Measurements from ENCODE around the gene IL26.
"Not testable (repeated sequence)": the region's sequence is repeated elsewhere in the genome, so short reads cannot be mapped to it uniquely, and the experiment has no call there.

IL26 gene

DNA sequence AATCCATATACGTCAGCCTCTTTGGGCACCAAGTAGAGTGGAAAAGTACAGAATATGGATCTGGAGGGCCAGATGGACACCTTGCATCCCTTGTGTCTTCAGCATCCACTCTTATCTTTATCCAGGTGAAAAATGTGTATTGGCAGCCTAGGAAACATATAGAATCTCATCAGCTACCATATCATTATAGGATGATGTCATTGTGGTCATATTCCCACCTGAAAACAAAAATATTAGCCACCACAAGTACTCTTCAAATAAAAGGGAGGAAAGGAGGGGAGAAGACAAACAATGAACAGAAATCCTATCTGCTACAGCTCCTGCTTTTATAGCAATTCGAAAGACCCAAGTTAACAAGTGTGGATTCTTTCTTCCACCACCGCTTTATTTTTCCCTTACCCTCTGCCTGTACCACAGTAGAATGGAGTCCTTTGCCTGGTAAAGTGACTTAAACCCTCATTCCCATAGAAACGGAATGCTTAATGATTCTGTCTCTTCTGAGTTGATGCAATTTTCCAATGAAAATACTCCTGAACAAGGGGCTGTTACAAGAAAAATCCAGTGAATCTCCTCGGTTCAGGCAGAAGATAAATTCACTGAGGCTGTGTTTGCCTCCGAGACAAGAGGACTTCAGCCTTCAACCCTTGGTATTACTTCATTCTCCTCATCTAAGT is 13.8 kb upstream of the IL26 start:
- DNase-seq = no peak

DNA sequence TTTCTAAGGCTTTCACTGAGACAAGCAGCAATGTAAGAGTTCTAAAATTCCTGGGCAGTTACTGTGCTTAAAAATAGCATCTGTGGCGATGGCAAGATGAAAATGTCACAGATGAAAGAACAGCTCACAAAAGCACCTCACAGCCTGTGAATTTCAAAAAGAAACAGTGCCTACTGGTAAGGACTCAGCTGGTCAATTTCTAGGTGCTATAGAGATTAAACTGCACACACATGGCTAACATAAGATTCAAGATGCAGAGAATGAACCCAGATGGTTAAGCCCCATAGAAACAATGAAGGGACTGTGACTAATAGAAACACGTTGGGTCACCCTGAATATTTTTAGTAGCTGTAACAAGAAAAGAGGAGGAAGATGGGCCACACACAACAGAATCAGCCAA is 12.0 kb upstream of the IL26 start:
- DNase-seq = no peak

DNA sequence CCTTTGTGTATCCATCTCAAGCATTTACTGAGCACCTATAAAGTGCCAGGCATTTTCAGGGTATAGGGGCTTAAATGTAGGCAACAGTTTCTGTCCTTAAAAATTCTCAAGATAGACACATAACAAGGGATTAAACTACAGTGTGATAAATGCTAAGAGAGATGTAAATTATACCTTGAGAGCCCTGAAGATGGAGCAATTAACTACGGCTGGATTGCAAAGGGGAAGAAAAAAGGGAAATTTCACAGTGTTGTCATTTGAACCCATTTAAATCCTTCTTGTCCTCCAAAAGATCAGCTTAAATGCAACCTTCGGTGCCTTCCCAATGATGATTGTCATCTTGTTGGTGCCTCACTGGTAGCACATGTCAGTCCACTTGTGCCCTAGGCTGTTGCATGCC is 11.5 kb upstream of the IL26 start:
- DNase-seq = no peak

DNA sequence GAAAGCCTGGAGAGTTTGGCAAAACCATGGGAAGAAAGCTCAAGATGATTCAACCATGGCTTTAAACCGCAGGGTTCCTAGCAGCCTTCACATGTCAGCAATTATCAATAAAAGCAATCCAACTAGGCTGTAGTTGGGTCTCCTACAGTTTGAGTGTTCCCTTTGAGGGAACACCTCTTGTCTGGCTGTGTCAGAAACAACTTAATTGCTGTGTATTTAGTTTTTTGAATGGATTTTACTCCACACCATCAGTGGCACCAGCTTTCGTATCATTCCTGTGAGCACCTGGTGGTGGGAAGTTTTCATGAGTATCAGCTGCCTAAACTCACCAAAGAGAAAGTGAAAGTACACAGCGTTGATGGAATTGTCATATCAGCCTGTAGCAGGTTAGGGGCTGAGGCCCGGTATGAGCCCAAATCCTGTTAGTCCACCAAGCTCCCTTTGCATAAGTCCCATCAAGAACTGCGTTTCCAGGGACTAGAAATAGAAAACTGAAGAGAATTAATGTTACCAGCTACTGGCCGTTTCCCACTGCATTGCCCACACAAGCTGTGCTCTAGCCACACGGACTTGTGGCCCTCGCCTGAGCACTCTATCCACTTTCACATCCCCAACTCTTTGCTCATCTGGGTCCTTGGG is 10.9 kb upstream of the IL26 start:
- DNase-seq = peak; percentile 39

DNA sequence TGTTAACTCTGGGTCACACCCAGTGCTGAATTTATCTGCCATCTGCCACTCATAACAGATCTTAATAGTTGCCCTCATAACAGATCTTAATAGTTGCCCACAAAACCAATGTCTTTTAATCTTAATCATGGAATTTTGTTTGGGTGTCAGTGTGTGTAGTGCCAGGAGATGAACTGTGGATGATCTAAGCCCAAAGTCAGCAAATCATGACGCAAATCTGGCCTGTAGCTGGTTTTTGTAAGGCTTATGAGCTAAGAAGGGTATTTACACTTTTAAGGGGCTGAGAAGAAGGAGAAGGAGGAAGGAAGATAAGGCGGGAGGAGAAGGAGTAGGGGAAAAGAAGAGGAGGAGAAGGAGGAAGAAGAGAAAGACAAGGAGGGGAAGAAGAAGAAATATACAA is 10.0 kb upstream of the IL26 start:
- no peak for DNase-seq

DNA sequence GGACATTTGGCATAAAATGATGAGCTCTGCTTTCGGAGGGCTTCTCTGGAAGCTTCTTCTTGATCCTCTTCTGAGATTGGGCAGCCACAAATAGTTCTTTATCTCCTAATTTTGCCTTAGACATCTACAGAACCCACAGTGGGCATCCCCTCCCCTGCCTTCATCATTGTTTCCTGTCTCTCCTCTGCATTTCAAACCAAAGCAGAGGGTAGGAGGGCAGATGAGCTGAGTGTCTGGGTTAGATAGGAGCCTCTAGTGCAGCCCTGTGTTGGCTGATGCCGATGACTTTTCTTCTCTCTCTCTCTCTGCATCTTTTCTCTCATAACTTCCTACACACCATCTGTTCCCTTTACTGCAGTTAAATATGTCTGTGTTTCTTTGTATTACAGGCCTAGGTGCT is 8.5 kb upstream of the IL26 start:
- DNase-seq = no peak

DNA sequence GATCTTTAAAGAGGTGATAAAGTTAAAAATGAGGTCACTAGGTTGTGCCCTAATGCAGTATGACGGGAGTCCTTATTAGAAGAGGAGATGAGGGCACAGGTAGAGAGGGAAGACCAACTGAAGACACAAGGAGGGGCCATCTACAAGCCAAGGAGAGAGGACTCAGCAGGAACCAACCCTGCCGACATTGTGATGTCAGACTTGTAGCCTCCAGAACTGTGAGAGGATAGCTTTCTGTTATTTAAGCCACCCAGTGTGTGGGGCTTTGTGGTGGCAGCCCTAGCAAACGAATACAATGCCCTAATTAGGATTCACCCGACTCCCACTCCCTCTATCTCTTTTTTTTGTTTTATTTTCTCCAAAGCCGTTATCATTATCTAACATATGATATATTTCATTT is 7.9 kb upstream of the IL26 start:
- DNase-seq = no peak

DNA sequence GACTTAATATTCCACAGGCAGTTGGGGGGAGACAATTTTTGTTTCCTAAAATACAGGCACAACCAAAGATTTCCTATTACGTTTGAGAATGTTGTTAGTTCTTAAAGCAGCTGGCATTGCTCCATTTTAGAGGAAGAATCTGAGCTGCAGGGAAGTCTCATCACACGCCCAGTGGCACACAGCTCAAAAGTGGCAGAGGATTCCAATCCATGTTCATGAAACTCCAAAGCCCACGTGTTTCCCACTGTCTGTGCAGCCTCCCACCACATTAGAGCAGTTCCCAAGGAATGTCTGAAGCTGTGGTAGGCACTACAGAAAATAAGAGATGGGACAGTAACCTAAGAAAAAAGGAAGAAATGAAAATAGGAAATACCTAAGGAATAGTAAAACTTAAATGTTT is 6.1 kb upstream of the IL26 start:
- no peak for DNase-seq

DNA sequence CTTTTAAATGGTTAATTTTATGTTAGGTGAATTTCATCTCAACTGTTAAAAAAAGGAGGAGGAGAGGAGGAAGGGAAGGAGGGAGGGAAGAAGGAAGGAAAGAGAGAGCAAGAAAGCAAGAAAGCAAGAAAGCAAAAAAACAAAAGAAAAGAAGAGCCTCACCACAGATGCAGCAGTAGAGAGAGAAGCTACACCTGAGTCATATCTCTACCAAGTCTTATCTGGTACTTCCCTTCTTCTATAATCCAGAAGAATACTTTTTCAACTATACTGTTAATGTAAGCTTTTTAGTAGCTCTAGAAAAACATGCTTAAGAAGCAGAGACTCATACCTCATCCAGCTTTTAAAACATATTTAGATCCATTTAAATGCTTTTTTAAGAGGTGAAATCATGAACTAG is 5.6 kb upstream of the IL26 start:
- DNase-seq = no peak

DNA sequence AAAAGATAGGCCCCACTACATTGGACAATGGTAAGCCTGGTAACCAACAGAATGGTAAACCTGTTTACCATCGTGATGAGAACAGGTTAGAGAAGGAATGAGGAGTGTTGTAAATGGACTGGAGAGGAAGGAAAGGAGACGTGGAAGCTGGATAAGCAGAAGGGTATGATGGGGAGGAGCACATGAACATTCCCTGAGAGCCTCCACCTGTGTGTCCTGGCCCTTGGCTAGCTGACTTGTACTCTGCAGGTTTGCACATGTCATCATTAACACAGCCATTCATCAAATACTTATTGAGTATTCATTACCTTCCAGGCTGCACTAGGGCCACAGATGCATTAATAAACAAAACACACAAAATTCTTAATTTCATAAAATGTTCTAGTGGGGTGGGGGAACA is 4.3 kb upstream of the IL26 start:
- DNase-seq = no peak

DNA sequence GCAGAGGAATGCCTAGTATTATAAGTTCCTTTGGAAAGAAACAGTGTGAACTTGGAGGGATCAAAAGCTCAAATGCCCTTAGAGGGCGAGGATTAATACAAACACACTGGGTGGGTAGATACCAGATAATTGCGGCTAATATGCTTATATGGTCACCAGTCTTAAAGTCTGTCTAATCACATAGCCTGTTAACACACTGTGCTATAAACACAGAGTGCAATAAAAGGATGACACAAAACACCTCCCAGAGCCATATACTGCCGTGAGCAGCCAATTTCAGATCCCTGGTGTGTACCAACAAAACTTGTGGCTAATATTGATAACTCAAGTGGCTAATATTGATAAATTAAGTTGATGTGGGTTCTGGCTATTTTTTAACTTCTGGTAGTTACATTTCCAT is 1.7 kb upstream of the IL26 start:
- DNase-seq = no peak

DNA sequence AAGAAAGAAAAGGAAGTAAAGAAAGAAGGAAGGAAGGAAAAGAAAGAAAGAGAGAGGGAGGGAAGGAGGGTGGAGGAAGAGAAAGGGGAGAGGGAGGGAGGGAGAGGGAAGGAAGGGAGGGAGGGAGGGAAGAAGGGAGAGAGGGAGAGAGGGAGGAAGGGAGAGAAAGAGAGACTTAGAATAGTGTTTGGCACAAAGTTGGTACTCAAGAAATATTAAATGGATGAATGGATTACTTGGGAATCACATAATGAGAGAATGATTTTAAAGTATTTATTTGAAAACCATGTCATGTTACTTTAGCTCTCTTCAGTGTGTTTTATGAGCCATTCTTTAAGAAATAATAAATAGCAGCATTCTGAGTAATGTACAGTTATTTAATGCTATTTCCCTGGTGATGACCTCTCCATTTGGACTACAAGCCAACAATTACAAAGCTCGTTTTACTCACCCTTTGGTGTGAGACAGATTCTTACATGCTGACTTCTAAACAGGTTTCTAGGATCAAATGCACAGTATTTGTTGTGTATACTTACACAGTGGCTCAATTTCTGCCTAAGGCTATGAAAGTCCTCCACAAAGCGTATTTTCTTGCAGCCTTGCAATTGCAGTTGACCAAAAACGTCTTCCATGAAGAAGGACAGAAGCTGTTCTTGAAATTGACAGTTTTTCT is 861 bp downstream of the IL26 start:
- no peak for DNase-seq

DNA sequence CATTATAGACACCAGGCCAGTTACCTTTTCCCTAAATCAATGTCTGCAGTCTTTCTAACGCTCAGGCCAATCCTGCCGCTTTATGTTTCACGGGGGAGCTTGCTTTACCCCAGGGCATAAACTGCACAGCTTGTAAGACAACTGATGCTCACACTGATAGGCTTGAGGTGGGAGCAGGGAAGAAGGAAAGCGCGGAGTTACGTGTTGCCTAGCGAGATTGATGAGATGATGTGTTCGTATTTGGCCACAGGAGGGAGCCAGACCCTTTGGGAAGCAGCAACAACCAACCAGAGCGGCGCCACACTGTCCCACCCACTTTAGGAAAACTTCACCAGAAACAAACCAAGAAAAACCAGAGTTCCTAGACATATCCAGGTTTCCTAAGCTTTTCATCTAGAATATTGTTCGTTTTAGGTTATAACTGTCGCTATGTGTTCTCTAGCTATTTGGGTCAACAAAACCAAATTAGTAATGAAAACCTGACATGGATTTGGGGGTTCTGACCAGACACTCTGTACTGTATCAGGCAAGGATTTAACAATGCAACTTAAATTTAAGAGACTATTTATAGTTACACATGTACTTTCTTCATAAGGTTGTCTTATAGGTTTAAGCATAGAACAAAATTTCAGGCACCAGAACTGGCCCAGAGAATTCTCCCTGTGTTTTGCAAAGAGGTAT is 2.4 kb downstream of the IL26 start:
- DNase-seq = peak; percentile 89

DNA sequence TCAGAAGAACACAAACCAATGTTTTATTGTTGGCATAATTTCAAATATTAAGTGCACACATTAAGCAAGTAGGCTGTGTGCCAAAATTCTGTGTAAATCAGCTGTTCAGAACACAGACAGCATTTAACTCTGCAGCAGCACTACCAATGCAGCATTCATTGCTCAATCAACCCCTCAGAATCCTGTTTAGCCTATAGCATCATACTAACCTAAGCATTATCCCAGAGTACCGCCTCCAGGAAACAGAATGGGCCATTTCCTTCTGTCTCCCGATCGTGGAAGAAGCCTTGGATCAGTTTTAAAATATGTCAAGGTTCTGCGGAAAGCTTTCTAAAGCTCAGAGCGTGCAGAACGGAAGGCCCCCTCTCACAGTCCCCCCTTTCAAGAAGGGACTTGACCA is 3.3 kb downstream of the IL26 start:
- peak; percentile 26 for DNase-seq

DNA sequence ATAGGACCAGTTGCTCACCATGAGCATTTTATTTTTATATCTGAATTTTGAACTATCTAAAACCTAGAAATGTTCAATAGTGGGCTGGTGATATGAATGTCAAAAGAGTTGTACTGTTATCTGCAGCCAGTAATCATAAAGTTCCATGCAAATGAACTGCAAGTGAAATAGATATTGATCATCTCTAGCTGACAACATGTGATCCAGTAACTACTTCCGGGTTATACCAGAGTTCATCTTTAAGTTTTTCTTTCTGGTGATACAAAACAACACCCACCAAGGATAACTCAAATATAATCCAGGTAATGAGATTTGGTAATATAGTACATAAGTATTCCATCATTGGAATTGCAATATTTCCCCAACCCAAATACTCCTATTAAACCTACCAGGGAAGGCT is 4.1 kb downstream of the IL26 start:
- no peak for DNase-seq

DNA sequence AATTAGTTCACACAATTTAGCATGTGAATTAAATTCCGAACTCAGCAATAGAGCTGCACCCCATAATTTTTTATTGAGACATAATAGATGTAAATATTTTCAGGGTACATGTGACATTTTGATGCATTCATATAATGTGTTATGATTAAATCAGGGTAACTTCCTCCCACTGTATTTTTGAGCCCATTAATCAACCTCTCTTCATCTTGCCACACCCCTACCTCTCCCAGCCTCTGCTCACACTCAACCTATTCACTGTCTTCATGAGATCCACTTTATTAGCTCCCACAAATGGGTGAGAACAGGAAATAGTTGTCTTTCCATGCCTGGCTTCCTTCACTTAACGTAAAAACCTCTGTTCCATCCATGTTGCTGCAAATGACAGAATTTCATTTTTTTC is 14.7 kb downstream of the IL26 start:
- DNase-seq = no peak

DNA sequence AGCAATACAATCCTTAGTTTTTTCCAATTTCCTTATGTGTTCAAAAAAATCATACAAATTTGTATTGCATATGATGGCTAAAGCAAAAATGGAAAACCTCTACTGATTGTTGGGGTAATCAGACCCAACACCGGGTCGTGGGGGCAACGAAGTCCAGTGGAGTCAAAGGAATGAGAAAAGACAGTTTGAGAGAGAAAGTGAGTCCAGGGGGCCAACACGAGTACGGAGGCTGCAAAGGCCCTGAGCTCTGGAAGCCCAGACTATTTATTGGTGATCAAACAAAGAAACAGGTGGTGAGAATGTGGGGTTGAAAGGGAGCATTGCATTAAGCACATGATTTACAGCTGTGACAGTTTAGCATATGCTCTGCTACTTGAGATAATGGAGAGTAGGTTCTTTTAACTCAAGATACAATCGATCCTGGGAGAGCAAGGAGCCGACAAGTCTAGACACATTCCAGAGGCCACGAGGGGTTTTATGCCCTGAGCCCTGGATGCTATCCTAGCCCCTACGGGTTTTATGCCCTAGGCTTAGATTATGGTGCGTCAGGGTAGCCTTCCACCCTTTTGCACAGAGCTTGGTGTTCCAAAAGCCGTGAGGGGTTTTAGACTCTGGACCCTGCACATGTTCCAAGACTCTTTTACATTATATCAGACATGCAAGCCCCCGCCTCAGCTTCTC is 16.4 kb downstream of the IL26 start:
- DNase-seq = not testable (repeated sequence)

DNA sequence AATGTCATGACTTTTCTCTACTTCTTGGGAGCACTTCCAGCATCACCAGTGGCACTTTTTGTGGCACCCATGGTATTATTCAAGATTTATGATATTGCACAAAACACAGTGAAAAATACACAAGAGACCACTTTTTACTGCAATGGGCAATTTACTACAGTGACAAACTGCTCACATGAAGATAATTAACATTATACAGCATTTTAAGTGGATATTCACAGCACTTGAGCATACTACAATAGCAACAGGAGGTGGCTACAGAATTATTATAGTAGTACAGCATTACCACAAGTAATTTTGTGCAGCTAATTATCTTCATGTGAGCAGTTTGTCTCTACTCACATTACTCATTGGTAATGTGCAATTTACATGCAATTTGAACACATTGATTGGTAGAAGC is 18.3 kb downstream of the IL26 start:
- peak; percentile 66 for DNase-seq

DNA sequence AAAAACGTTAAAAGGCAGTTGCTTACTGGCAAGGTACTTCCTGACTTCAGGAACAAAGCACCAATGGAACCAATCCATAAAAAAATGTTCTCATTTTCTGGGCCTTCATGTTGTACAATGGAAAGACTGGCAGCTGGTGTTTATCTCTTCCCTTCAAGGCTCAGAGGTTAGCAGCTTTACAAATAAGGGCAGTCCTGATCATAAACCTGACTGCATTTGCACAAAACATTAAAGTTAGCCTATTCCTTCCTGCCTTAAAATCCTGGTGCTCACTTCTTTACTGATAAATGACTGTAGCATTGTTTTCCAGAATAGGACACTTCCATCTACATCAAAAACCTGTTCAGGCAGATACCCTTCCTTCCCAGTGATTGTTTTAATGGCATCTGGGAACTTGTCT is 19.2 kb downstream of the IL26 start:
- DNase-seq = no peak

DNA sequence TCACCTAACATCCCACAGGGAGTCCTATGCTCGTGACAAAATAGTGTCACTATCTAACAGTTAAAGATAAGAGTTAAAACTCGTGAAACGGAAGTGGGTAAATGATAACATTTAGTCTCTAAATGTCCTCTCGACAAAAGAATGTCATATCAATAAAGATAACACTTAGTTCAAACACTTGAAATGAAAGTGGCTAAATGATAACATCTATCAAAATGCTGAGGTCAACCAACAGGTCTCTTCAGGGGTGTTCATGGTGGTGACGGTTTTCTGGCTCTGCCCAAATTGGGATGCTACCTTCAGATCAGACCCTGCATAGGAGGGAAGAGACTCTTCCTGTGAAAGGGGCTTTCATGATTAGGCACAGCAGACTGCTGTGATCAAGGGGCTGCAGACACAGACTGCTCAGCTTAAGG is 22.1 kb downstream of the IL26 start:
- DNase-seq = no peak

DNA sequence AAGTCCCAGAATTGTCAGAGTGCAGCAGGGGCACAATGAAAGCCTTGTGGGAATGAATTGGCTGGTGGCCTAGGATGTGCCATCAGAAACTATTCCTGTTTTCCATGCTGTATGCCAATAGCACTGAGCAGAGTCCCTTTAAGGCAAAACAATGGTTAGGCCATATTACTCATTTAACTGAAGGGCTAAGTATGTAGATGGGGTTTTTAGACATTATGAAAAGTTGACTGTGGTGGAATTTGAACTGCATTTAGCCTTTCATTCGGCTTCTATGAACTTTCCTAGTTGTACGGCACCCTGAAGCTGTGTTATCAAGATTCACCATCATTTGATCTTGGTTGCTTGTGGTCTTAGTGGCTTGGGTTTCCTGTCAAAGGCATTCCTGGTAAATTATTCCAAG is 24.8 kb downstream of the IL26 start:
- DNase-seq = no peak

DNA sequence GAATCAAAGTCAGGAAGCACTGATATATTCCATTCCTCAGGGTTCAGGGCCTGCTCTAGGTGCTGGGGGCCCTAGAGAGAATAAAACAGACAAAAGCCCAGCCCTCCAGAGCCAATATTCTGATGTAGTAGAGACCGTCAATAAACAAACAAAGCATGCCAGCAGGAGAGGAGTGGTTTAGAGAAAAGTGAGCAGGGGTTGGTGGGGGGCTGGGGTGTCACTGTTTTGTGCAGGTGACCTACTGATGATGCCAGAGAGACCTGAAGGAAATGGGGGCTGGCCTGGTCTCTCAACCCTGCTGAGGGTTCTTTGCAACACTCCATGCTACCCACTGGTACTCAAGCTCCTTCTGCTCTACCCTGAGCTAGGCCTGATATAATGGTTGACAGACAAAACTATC is 26.5 kb downstream of the IL26 start:
- DNase-seq = no peak

DNA sequence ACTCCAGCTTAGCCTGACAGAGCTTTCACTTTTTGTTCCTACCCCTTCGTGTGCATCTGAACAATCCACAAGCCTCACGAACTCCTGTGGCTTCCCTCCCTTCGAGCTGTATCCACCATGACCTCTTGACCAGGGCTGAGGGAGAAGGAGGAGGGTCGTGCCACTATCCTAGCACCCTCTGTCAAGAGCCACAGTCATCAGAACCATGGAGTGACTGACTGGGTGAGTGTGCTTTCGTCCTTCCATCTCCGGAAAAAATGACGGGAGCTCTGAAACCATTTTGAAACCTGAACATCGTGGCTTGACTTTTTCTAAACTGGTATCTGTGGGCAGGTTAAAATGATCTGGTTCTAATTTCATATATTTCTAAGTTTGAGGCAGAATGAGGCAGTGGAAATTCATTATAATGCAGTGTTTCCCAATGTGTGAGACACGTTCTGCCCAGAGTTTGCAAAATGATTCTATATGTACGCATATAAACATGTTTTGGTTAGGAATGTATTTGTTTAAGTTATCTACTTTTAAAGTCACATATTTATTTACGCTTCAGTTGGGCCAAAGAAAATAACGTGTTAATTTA is 27.0 kb downstream of the IL26 start:
- DNase-seq = no peak
